WTC11 (cell line): ENCODE results near the gene ZRANB1. TPM values are rescaled to one million over a fixed set of nuclear protein-coding genes. Genes with fewer than 3 reads are reported as not detected.

Source experiments
- ATAC-seq: fragments of 200-7000 bp; cut with Tn5 transposase; 2 replicates; pipeline ENCODE4 v1.10.0; 2021; ENCODE audit warnings: mild to moderate bottlenecking, moderate library complexity
- CTCF ChIA-PET: fragments of 300-600 bp; sonication (Branson Sonifier 250); formaldehyde crosslinking; loops from one replicate; lab custom pipeline; 2021; ENCODE audit warnings: antibody characterized with exemption; lab: Charles Lee
- POLR2A ChIA-PET: fragments of 350-600 bp; sonication (Branson Sonifier 250); formaldehyde crosslinking; loops from one replicate; lab custom pipeline; 2021; ENCODE audit warnings: antibody characterized with exemption; lab: Charles Lee
- DNase-seq: peaks from one replicate; pipeline ENCODE4 v3.0.0; 2021; ENCODE audit warnings: low spot score
- H3K27ac Mint-ChIP-seq: 2 replicates; pipeline ENCODE4 v1.8.0; 2021; ENCODE audit warnings: mixed read lengths
- H3K27me3 Mint-ChIP-seq: 2 replicates; pipeline ENCODE4 v1.8.0; 2021; ENCODE audit warnings: low read depth, mild to moderate bottlenecking, moderate library complexity, mixed read lengths
- H3K36me3 Mint-ChIP-seq: 2 replicates; pipeline ENCODE4 v1.8.0; 2021; ENCODE audit warnings: mixed read lengths
- H3K4me1 Mint-ChIP-seq: 2 replicates; pipeline ENCODE4 v1.8.0; 2022; ENCODE audit warnings: mixed read lengths
- H3K4me3 Mint-ChIP-seq: 2 replicates; pipeline ENCODE4 v1.8.0; 2021; ENCODE audit warnings: mild to moderate bottlenecking, moderate library complexity, mixed read lengths
- H3K9me3 Mint-ChIP-seq: 2 replicates; pipeline ENCODE4 v1.8.0; 2021; ENCODE audit warnings: mixed read lengths
- ATF2 ChIP-seq: sonication (generic); formaldehyde crosslinking; IDR thresholded peaks from 2 replicates; pipeline ENCODE4 v1.8.1; 2022; ENCODE audit warnings: low read depth, missing genetic modification reagents, borderline replicate concordance
- ETV6 ChIP-seq: sonication (generic); formaldehyde crosslinking; IDR thresholded peaks from 2 replicates; pipeline ENCODE4 v1.8.1; 2022; ENCODE audit warnings: mild to moderate bottlenecking, missing genetic modification reagents
- FOXK1 ChIP-seq: sonication (generic); formaldehyde crosslinking; IDR thresholded peaks from 2 replicates; pipeline ENCODE4 v1.8.0; 2022; ENCODE audit warnings: mild to moderate bottlenecking, moderate library complexity, missing genetic modification reagents
- FOXP4 ChIP-seq: sonication (generic); formaldehyde crosslinking; IDR thresholded peaks from 2 replicates; pipeline ENCODE4 v1.8.0; 2022; ENCODE audit warnings: mild to moderate bottlenecking, missing genetic modification reagents
- HMGXB4 ChIP-seq: sonication (generic); formaldehyde crosslinking; IDR thresholded peaks from 2 replicates; pipeline ENCODE4 v1.8.1; 2023; ENCODE audit warnings: mild to moderate bottlenecking, moderate library complexity, missing genetic modification reagents
- IRF2 ChIP-seq: sonication (generic); formaldehyde crosslinking; IDR thresholded peaks from 2 replicates; pipeline ENCODE4 v1.8.0; 2022; ENCODE audit warnings: low read depth, missing genetic modification reagents, borderline replicate concordance
- MXD4 ChIP-seq: fragments of 250-450 bp; sonication (Bioruptor Pico); IDR thresholded peaks from 2 replicates; pipeline ENCODE4 v1.8.0; 2021; ENCODE audit warnings: mild to moderate bottlenecking, moderate library complexity, borderline replicate concordance
- NFATC4 ChIP-seq: fragments of 250-450 bp; sonication (Bioruptor Pico); IDR thresholded peaks from 2 replicates; pipeline ENCODE4 v1.9.0; 2021; ENCODE audit warnings: mild to moderate bottlenecking
- NFE2L1 ChIP-seq: sonication (generic); formaldehyde crosslinking; IDR thresholded peaks from 2 replicates; pipeline ENCODE4 v1.8.1; 2023; ENCODE audit warnings: missing genetic modification reagents
- NR1H2 ChIP-seq: sonication (generic); formaldehyde crosslinking; IDR thresholded peaks from 2 replicates; pipeline ENCODE4 v1.9.0; 2021; ENCODE audit warnings: mild to moderate bottlenecking, moderate library complexity, missing genetic modification reagents
- NR2C2 ChIP-seq: sonication (generic); formaldehyde crosslinking; IDR thresholded peaks from 2 replicates; pipeline ENCODE4 v1.8.0; 2022; ENCODE audit warnings: mild to moderate bottlenecking, missing genetic modification reagents
- SMAD4 ChIP-seq: sonication (generic); formaldehyde crosslinking; IDR thresholded peaks from 2 replicates; pipeline ENCODE4 v1.8.0; 2022; ENCODE audit warnings: mild to moderate bottlenecking, missing genetic modification reagents
- SOX15 ChIP-seq: fragments of 250-450 bp; sonication (Bioruptor Pico); IDR thresholded peaks from 2 replicates; pipeline ENCODE4 v1.9.0; 2021; ENCODE audit warnings: mild to moderate bottlenecking
- STAT6 ChIP-seq: sonication (generic); formaldehyde crosslinking; conservative IDR thresholded peaks from 2 replicates; pipeline ENCODE4 v1.8.1; 2023; ENCODE audit warnings: mild to moderate bottlenecking, low read depth, missing genetic modification reagents, moderate library complexity
- TEAD1 ChIP-seq: sonication (generic); formaldehyde crosslinking; IDR thresholded peaks from 2 replicates; pipeline ENCODE4 v1.8.0; 2022; ENCODE audit warnings: mild to moderate bottlenecking, missing genetic modification reagents
- USF2 ChIP-seq: sonication (generic); formaldehyde crosslinking; IDR thresholded peaks from 2 replicates; pipeline ENCODE4 v1.8.1; 2023; ENCODE audit warnings: mild to moderate bottlenecking, missing genetic modification reagents, moderate library complexity
- ZMAT4 ChIP-seq: fragments of 250-450 bp; sonication (Bioruptor Pico); IDR thresholded peaks from 2 replicates; pipeline ENCODE4 v1.9.0; 2021; ENCODE audit warnings: mild to moderate bottlenecking
- ZNF121 ChIP-seq: sonication (generic); formaldehyde crosslinking; IDR thresholded peaks from 2 replicates; pipeline ENCODE4 v1.8.0; 2023; ENCODE audit warnings: missing genetic modification reagents
- ZNF232 ChIP-seq: sonication (generic); formaldehyde crosslinking; IDR thresholded peaks from 2 replicates; pipeline ENCODE4 v1.8.0; 2022; ENCODE audit warnings: mild to moderate bottlenecking, missing genetic modification reagents
- ZNF396 ChIP-seq: fragments of 250-450 bp; sonication (Bioruptor Pico); IDR thresholded peaks from 2 replicates; pipeline ENCODE4 v1.8.0; 2021; ENCODE audit warnings: mild to moderate bottlenecking, moderate library complexity, borderline replicate concordance
- ZNF425 ChIP-seq: fragments of 250-450 bp; sonication (Bioruptor Pico); conservative IDR thresholded peaks from 2 replicates; pipeline ENCODE4 v1.9.0; 2021; ENCODE audit warnings: mild to moderate bottlenecking
- total RNA-seq: library from RNA; stranded (reverse); gene quantifications from 3 replicates; pipeline ENCODE4 v1.2.3, GENCODE V29; 2021

The ZRANB1 gene
- total RNA-seq, 1 experiment from 2014 or later, result 15.9 TPM

GRCh38 chr10:124961248-124961570, 19.3 kb downstream of the ZRANB1 start:
- Mint-ChIP-seq H3K27me3 (no peaks in the 10 kb centered on the region), H3K27ac (peak overlapping the region; percentile 81; the same call in 1 of the 2 replicates), H3K4me1 (peaks cover 17% of the 10 kb centered on the region), H3K9me3 (no peaks in the 10 kb centered on the region), H3K36me3 (peaks cover under 1% of the 10 kb centered on the region; the same call in 1 of the 2 replicates), H3K4me3 (no peak overlapping the region)
- no peak for TF ChIP-seq ZNF396 (CRISPR knock-in tag)
- no peak for TF ChIP-seq TEAD1 (CRISPR knock-in tag)
- TF ChIP-seq STAT6 (CRISPR knock-in tag), result no peak
- no peak for TF ChIP-seq USF2
- no peak for TF ChIP-seq ZNF121 (CRISPR knock-in tag)
- no peak for TF ChIP-seq NFATC4 (CRISPR knock-in tag)
- no peak for TF ChIP-seq ETV6
- no peak for TF ChIP-seq ZNF425 (CRISPR knock-in tag)
- no peak for TF ChIP-seq NFE2L1 (CRISPR knock-in tag)
- no peak for TF ChIP-seq ZMAT4 (CRISPR knock-in tag)
- TF ChIP-seq IRF2, result no peak
- no peak for TF ChIP-seq FOXK1 (CRISPR knock-in tag)
- no peak for TF ChIP-seq ZNF232 (CRISPR knock-in tag)
- no peak for TF ChIP-seq ATF2 (CRISPR knock-in tag)
- TF ChIP-seq SOX15 (CRISPR knock-in tag), result no peak
- TF ChIP-seq HMGXB4 (CRISPR knock-in tag), result no peak
- no peak for DNase-seq
- no peak for ATAC-seq
- CTCF ChIA-PET, result no interaction called here
- POLR2A ChIA-PET, result no interaction called here

GRCh38 chr10:124962421-124962820, 20.5 kb downstream of the ZRANB1 start:
- Mint-ChIP-seq H3K36me3 (peaks cover 10% of the 10 kb centered on the region; the same call in 1 of the 2 replicates), H3K27ac (no peak overlapping the region), H3K27me3 (no peaks in the 10 kb centered on the region), H3K4me1 (peaks cover 16% of the 10 kb centered on the region), H3K4me3 (no peak overlapping the region), H3K9me3 (no peaks in the 10 kb centered on the region)
- ChIA-PET POLR2A (no interaction called here), CTCF (interaction anchor here (0.6 kb wide), 1 partner anchor 107 kb away, joined by 4 read pairs; no protein-coding TSS in a partner anchor)
- no peak for DNase-seq
- ATAC-seq, result no peak
- no peak for TF ChIP-seq SMAD4
- TF ChIP-seq TEAD1 (CRISPR knock-in tag), result no peak
- no peak for TF ChIP-seq NR1H2
- TF ChIP-seq NR2C2 (CRISPR knock-in tag), result no peak
- TF ChIP-seq MXD4 (CRISPR knock-in tag), result no peak
- TF ChIP-seq USF2, result no peak
- TF ChIP-seq FOXP4, result no peak
- no peak for TF ChIP-seq HMGXB4 (CRISPR knock-in tag)
